ENCODE data around the gene CACNA1G. TPM values are rescaled to one million over a fixed set of nuclear protein-coding genes. Genes with fewer than 3 reads are reported as not detected.

CACNA1G gene
- total and polyA plus RNA-seq, 3 donors from 2014 or later: 1.3 to 1.7 (median 1.7) TPM

DNA sequence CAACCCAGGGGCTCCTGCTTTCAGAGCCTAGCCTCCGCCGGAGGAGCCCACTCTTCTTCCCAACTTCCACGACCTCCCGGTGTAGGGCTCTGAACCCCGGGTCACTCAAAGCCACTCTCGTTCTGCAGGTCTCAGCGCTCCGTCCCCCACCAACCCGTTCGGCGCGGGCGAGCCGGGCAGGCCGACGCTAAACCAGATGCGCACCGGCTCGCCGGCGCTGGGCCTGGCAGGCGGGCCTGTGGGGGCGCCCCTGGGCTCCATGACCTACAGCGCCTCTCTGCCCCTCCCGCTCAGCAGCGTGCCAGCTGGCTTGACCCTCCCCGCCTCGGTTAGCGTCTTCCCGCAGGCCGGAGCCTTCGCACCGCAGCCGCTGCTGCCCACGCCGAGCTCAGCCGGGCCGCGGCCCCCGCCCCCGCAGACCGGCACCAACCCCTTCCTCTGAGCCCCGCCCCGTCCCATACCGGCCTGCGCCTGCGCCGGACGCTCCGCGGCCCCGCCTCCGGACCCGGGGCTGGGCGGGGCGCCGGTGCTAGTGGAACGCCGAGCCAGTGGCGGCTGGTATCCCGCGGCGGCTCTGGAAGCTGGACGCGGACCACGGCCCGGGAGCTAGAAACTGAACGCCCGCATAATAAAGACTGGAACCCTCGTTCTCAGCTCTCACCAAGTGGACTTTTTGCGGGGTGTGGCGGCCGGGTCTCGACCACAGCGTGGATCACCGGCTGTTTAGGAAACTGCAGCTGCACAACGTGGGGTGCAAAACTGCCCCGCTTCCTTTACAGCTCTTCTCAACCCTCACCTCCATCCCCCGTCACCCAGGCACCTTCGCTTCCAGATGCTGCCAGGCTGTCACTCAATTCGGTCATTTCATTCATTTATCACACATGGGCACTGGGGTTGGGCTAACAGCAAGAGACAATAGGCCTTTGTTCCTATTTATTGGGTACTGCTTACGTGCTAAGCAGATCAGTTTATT is 18.5 kb upstream of the CACNA1G start:
- H3K27me3 ChIP-seq: no peaks in the 10 kb centered on the region
- no peaks in the 10 kb centered on the region for H3K9me3 ChIP-seq
- peak overlapping the region; percentile 56 to 71 for H3K4me3 ChIP-seq
- TF ChIP-seq, protein P1, sequence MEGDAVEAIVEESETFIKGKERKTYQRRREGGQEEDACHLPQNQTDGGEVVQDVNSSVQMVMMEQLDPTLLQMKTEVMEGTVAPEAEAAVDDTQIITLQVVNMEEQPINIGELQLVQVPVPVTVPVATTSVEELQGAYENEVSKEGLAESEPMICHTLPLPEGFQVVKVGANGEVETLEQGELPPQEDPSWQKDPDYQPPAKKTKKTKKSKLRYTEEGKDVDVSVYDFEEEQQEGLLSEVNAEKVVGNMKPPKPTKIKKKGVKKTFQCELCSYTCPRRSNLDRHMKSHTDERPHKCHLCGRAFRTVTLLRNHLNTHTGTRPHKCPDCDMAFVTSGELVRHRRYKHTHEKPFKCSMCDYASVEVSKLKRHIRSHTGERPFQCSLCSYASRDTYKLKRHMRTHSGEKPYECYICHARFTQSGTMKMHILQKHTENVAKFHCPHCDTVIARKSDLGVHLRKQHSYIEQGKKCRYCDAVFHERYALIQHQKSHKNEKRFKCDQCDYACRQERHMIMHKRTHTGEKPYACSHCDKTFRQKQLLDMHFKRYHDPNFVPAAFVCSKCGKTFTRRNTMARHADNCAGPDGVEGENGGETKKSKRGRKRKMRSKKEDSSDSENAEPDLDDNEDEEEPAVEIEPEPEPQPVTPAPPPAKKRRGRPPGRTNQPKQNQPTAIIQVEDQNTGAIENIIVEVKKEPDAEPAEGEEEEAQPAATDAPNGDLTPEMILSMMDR (IDR thresholded peaks at IDR 0.05): no peak
- no peak for TF ChIP-seq POLR2A (IDR thresholded peaks at IDR 0.05)
- DNase-seq: peak; percentile 90
- peak overlapping the region; percentile 76 to 87 for H3K27ac ChIP-seq
- H3K4me1 ChIP-seq: peaks cover 26% of the 10 kb centered on the region
- intact Hi-C loops (cut with DNase I; ENCODE audit: low total_unique reads): loop anchor here (5.0 kb wide), 1 partner anchor 60 kb away; no protein-coding TSS in a partner anchor
- 2 to 5% methylated on average over 22 to 76 of the region's 82 CpGs for WGBS, 2 donors
- H3K36me3 ChIP-seq (ENCODE audit: low read depth, missing control alignments): no peaks in the 10 kb centered on the region

DNA sequence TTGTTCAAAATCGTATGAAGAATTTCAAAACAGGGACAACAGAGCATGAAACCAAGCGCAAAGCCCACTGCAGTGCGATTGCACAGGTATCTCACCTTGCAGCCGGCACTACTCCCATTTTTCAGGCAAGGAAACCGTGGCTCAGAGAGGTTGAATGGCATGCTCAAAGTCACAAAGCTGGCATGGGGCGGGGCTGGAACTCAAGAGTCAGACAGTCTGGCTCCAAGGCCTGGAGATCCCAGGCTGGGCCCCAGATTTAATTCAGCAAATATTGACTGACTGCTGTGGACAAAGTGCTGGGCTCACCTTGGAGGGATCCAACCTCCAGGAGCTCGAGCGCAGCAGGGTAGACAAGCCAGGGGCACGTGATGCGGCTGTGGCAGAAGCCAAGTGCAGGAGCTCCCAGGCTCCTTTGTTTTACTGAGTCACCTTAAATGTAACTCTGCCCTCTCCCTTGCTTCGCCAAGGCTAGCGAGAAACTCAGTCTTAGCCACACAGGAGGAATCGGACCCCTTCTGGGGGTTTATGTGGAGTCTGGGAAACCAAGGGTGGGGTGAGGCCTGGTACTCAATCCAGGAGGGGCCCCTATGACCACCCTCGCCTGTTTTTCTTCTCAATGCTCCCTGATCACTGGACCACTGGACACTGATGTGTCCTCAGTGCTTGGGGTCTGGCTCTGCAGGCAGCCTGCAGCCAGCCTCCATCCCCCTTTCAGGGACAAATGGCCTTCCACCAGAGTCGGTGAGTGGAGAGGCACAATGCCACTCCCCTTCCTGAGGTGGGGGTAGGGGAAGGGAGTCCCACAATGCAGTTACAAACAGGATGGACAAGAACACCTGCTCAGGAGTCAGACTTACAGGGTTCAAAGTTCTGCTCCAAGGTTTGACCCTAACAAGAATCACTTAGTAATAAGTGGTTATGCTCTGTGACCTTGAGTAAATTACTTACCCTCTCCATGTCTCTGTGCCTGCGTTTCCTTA is 17.4 kb upstream of the CACNA1G start:
- H3K27ac ChIP-seq: no peak overlapping the region
- no peaks in the 10 kb centered on the region for H3K27me3 ChIP-seq
- intact Hi-C loops (cut with DNase I; ENCODE audit: low total_unique reads): loop anchor here (5.0 kb wide), 1 partner anchor 61 kb away; no protein-coding TSS in a partner anchor
- no peaks in the 10 kb centered on the region for H3K9me3 ChIP-seq
- 73 to 77% methylated on average over 14 to 16 of the region's 16 CpGs for whole genome bisulfite sequencing, 2 donors
- no peak overlapping the region for H3K4me3 ChIP-seq
- DNase-seq: no peak
- TF ChIP-seq, protein P1 (IDR thresholded peaks at IDR 0.05): no peak
- TF ChIP-seq POLR2A (IDR thresholded peaks at IDR 0.05): no peak
- H3K4me1 ChIP-seq: peaks cover 34% of the 10 kb centered on the region
- no peaks in the 10 kb centered on the region for H3K36me3 ChIP-seq (ENCODE audit: low read depth, missing control alignments)

DNA sequence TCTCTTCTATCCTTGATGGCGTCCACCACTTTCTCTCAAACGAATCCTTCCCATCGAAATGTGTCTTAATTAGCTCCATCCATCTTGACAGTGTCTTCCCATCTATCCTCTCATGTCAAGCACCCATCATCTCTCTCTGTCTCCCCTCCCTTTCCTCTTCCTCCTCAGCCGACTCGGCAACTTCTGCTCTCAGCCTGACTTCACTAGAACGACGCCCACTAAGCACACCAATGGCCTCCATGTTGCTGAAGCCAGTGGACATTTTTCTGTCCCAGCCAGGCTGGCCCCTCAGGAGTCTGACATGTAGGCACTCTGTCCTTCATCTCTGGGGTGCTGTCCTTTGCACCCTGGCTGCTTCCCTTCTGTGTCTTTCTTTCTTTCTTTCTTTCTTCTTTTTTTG is 16.0 kb upstream of the CACNA1G start:
- Histone ChIP-seq H3K27ac (no peak overlapping the region), H3K4me1 (peaks cover 27% of the 10 kb centered on the region), H3K27me3 (no peaks in the 10 kb centered on the region), H3K4me3 (no peak overlapping the region), H3K9me3 (no peaks in the 10 kb centered on the region), H3K36me3 (ENCODE audit: low read depth, missing control alignments) (no peaks in the 10 kb centered on the region)
- 90 to 91% methylated on average over 7 of the region's 7 CpGs for WGBS, 2 donors
- DNase-seq: no peak
- TF ChIP-seq POLR2A (IDR thresholded peaks at IDR 0.05): no peak
- TF ChIP-seq, protein P1 (IDR thresholded peaks at IDR 0.05): no peak
- intact Hi-C loops (cut with DNase I; ENCODE audit: low total_unique reads): loop anchor here (5.0 kb wide), 1 partner anchor 62 kb away; no protein-coding TSS in a partner anchor

DNA sequence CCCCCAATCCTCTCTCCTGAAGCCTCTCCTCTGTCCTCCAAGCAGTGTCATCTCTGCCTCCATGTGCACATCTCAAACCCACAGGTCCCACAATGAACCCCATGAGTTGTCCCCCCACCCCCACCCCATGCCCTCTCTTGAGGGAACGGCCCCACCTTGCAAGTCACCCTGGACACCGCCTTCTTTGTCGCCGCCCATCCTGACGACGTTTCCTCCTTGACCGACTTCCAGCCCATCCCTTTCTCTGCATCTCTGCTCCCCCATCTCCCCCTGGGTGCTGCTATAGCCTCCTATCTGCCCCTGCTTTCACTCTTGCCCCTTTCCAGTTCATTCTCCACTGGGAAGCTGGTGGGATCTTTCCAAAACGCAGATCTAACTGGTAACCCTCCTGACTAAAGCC is 15.2 kb upstream of the CACNA1G start:
- Histone ChIP-seq H3K4me3 (no peak overlapping the region), H3K9me3 (no peaks in the 10 kb centered on the region), H3K27me3 (no peaks in the 10 kb centered on the region), H3K27ac (no peak overlapping the region), H3K36me3 (ENCODE audit: low read depth, missing control alignments) (no peaks in the 10 kb centered on the region), H3K4me1 (peaks cover 27% of the 10 kb centered on the region)
- DNase-seq: no peak
- 67 to 73% methylated on average over 8 of the region's 8 CpGs for WGBS, 2 donors
- intact Hi-C loops (cut with DNase I; ENCODE audit: low total_unique reads): loop anchor here (5.0 kb wide), 1 partner anchor 152 kb away; no protein-coding TSS in a partner anchor
- TF ChIP-seq, protein P1 (IDR thresholded peaks at IDR 0.05): no peak
- no peak for TF ChIP-seq POLR2A (IDR thresholded peaks at IDR 0.05)

All from testis (tissue), 3 donors.